Endometrial microvascular endothelial cells (primary cell): ENCODE measurements around the gene PROB1. TPM values are rescaled to one million over a fixed set of nuclear protein-coding genes. Genes with fewer than 3 reads are reported as not detected.
"Not testable (repeated sequence)": the region's sequence is repeated elsewhere in the genome, so short reads cannot be mapped to it uniquely, and the experiment has no call there.

ENCODE experiments used
- in situ Hi-C: cut with HindIII; loops from 2 replicates; pipeline ENCODE4 v1.10.0; 2017; ENCODE audit warnings: low sequenced_read_pairs, low pct_unique_long_range_greater_than_20kb; ENCODE audit errors: inconsistent ontology term
- total RNA-seq: library from RNA; depleted of rRNA; stranded (reverse); fragments of >200 nt; gene quantifications from one replicate; pipeline ENCODE4 v1.2.3, GENCODE V29; 2015; ENCODE audit errors: inconsistent ontology term

Gene PROB1, protein sequence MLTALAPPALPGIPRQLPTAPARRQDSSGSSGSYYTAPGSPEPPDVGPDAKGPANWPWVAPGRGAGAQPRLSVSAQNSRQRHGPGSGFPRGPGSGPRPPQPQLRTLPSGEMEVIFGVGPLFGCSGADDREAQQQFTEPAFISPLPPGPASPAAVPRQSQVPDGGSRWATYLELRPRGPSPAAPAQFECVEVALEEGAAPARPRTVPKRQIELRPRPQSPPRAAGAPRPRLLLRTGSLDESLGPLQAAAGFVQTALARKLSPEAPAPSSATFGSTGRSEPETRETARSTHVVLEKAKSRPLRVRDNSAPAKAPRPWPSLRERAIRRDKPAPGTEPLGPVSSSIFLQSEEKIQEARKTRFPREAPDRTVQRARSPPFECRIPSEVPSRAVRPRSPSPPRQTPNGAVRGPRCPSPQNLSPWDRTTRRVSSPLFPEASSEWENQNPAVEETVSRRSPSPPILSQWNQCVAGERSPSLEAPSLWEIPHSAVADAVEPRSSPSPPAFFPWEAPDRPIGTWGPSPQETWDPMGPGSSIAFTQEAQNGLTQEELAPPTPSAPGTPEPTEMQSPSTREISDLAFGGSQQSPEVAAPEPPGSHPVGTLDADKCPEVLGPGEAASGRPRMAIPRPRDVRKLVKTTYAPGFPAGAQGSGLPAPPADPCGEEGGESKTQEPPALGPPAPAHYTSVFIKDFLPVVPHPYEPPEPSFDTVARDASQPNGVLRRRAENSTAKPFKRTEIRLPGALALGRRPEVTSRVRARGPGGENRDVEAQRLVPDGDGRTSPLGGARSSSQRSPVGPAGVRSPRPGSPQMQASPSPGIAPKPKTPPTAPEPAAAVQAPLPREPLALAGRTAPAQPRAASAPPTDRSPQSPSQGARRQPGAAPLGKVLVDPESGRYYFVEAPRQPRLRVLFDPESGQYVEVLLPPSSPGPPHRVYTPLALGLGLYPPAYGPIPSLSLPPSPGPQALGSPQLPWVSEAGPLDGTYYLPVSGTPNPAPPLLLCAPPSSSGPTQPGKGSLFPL
- total RNA-seq: 1.8 TPM

GRCh38 chr5:139394654-139395566, at the start of gene PROB1:
Gene PROB1, minus strand, starts transcription at chr5:139395104. Its CDS starts 23 bp downstream, at chr5:139395081.
- in situ Hi-C loops: no loop called here

DNA sequence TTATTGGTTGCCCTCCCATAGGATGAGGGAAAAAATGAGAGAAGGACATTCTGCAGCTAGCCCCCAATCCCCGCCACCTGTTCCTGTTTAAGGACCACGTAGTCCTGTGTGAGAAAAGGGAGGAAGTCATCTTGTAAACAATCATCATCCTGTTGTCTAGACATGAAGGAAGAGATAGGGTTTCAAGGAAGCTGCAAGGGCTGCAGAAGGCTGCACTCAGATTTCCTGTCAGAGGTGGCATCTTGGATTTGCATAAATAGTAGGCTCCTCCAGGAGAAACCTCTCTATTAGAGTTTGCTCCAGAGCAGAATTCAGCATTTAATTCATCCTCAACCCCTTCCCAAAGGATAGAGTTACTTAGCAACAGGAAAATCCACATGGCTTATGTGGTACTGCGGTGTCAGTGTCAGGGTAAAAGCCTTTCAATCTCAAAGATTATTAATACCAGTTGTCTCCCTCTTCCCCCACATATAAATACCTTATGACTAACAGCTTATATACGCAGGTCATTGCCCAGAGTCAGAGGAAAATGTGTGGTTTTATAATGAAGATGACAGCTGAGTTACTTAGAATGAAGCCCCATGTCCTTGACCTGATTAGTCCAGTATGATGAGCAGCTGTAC, 49.0 kb upstream of the PROB1 start:
- in situ Hi-C loops: no loop called here

DNA sequence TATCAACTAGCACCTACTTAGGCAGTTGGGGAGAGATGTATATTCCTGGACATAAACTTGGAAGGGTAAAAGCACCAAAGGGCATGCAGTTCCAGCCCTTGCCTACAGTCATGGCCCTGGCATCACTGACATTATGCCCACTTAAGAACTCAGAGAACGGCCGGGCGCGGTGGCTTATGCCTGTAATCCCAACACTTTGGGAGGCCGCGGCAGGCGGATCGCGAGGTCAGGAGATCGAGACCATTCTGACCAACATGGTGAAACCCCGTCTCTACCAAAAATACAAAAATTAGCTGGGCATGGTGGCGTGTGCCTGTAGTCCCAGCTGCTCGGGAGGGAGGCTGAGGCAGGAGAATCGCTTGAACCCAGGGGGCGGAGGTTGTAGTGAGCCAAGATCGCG, 45.5 kb upstream of the PROB1 start:
- in situ Hi-C loops: not testable (repeated sequence)

DNA sequence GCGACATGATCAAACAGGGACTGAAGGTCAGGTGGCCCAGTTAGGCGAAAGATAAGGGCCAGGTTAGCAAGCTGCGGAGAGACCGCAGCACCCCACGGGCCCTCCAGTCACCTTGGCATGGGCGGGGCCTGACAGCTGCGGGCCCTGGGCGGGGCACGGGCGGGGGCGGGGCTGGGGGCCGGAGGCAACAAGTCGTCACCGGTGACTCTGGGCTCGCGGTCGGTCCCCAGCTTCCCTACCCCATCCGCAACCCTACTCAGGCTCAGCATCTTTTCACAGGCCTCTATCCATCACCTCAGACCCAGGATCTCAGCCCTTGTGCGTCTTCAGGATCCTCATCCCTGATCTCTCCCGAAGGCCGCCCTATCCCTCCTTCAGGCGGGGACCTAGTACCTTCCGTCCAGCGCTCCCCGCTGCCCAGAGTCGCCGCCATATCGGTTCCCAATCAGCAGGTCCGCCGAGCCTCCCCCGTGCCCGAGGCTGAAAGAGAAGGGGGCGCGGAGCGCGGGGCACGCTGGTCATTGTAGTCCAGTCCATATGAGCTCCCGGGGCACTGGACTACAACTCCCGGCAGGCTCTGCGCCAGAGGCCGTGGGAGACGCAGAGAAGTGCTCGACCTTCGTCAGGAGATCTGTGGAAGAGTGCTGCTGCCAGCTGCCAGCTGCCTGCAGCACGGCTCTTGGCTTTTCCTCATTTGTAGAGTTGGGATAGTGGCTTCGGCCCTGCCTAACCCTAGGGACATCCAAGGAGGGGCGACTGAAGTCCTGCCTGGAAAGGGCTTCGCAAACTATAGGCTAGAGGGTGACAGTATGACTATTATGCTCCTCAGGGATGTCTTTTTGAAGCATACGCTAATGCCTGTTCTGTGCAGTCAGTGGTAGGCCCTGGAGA, 44.4 kb upstream of the PROB1 start, which contains the start of gene DNAJC18:
Gene DNAJC18 (minus strand): TSS at position 513 of the 891 bp plus-strand sequence. CDS start 80 bp downstream, at position 433.
- in situ Hi-C loops: no loop called here

DNA sequence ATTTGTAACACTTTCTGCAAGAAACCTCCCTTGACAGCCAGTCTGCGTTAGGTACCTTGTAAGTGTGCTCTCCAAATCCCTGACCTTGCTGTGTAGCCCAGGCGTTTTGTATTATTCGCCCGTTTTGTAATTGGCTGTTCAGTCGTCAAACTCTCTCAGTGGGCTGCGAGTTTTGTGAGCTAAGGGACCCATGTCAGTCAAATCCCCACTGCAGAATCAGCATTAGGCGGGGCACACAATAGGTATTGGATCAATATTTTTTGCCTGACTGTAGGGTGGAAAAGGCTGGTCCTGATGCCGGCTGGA, 43.8 kb upstream of the PROB1 start:
- in situ Hi-C loops: no loop called here

GRCh38 chr5:139435676-139436075, 40.8 kb upstream of the PROB1 start:
- in situ Hi-C loops: no loop called here

GRCh38 chr5:139431706-139432105, 36.8 kb upstream of the PROB1 start:
- in situ Hi-C loops: no loop called here

DNA sequence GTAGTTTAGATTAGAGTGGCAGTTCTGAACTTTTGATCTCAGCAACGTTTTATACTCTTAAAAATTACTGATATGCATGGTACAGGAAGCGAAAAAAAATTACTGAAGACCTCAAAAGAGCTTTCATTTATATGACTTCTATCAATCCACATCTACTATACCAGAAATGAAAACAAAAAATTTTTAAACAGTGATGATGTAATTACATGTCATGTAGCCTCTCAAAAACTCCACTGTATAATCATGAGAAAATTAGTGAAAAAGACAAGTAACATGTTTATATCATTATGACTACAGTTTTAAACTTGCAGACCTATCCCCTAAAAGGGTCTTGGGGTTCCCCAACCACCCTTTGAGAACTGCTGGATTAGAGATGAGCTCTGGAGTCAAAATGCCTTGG, 35.1 kb upstream of the PROB1 start:
- in situ Hi-C loops: no loop called here

DNA sequence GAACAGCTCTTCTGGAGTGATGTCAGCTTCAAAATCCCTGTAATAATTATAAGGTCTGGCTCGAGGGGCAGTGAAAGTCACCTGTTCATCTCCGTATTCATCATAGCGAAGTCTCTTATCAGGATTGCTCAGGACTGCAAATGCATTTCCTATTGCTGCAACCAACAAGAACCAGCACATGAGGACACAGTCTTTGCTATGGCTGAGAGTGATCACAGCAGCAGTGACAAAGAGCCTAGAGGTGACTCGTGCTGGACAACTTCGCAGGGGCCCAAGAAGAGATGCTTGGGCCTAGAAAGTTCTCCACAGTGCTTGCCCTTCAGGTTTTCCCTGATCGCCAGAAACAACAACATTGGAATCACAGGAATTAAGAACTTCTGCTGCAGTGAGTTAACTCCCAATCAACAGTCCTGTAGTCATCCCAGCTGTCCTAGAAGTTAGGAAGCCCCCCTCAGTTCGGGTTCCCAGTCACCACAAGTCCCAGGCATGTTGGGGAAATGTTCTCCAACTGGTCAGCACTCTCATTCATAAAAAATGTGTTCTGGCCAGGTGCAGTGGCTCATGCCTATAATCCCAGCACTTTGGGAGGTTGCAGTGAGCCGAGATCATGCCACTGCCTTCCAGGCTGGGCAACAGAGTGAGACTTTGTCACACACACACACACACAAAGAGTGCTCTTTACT, 31.4 kb upstream of the PROB1 start:
- in situ Hi-C loops: no loop called here

DNA sequence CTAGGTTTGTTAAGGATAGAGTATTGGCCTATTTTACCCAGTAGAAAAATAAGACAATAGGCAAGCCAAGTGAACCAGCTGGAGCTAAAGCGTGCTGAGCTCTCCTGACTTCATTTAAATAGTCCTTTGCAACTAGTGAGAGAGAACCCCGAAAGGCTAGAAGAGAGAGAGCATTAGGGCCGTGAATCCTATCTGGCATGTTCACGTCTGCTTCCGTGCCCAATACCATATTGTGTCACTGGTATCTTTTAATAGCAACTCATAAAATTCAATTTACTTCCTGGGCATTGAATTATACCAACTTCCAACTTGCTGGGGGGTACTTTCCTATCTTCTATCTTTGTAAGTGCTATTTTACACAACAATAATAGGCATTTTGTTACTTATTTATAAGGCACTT, 30.6 kb upstream of the PROB1 start:
- in situ Hi-C loops: no loop called here

DNA sequence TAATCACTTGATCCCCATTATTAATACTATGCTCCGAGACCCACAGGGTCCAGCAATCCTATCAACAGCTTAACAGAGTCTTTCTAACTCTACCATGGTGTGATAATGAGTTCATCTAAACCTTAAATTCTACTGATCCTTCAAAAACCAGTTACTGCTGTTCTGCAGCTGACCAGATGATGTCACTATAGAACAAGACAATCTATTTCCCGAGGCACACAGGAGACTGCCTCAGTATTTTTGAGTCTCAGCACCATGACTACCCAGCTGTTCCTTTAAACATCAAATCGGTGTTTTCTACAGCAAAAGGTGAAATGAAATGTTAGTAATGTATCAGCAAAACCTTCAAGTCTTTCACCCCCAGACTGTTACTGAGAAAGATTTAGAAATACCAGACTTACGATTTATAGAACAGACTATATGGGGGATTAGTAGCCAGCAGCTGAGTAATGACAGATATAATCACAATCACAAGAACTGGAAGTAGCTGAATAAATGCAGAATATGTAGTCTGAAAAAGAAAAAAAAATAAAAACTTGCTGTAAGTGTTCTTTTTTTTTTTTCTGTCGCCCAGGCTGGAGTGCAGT, 27.5 kb upstream of the PROB1 start:
- in situ Hi-C loops: no loop called here

GRCh38 chr5:139419226-139420192, 24.6 kb upstream of the PROB1 start:
- in situ Hi-C loops: loop anchor here (10.0 kb wide), 1 partner anchor 105 kb away; no protein-coding TSS in a partner anchor

DNA sequence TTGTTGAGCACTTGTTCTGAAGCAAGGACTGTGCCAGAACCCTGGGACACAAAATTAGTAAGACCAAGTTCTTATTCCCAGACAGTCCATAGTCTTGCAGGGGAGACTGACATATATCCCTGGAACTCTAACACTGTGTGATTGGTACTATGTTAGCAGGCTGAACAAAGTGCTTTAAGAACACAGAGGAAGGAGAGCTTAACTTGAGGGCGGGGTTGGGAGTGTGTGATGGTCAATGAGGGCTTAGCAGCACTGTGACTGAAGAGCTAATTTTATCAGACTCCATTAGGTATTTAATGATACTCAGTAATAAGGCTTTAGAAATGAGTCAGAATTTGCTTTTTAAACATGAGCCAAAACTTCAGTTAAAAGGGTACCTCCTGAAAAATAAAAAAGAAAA, 23.9 kb upstream of the PROB1 start:
- in situ Hi-C loops: loop anchor here (10.0 kb wide), 1 partner anchor 106 kb away; no protein-coding TSS in a partner anchor

DNA sequence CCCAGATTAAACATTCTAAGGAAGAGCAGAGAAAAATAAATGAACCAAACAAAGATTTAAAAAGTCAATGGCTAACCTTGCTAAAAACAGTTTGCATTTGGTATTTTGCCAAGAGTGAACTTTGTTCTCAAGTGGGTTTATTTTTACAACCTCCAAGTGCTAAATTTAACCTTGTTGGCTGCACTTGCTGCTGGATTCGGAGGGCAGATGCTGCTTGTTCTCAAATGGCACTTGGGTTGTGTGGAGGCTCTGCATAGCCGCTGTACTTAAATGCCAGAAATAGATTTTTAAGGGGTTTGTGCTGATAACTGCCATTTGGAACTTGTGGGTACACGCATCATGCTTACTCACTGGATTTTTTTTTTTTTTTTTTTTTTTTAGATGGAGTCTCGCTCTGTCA, 22.3 kb upstream of the PROB1 start:
- in situ Hi-C loops: loop anchor here (10.0 kb wide), 1 partner anchor 108 kb away; no protein-coding TSS in a partner anchor

- in situ Hi-C loops: loop anchor here (10.0 kb wide), 1 partner anchor 108 kb away; no protein-coding TSS in a partner anchor
These were observed 21.7 kb upstream of the PROB1 start for GRCh38 chr5:139416651-139417050.
